RWPE2 (cell line): ENCODE measurements around the gene KBTBD8.

Experiments used
- ATAC-seq: fragments of 200-7000 bp; cut with Tn5 transposase; 3 replicates; pipeline ENCODE4 v1.9.1; 2021; ENCODE audit warnings: low read depth
- DNase-seq: peaks from one replicate; pipeline ENCODE4 v3.0.0-alpha.2; 2020; ENCODE audit warnings: low spot score
- H3K27ac ChIP-seq: fragments of 450-650 bp; 2 replicates; pipeline ENCODE4 v1.5.1; 2017; ENCODE audit warnings: mild to moderate bottlenecking; ENCODE audit not compliant: poor library complexity, severe bottlenecking
- H3K27me3 ChIP-seq: fragments of 250-450 bp; sonication (Bioruptor Pico); 2 replicates; pipeline ENCODE4 v1.5.1; 2021; ENCODE audit warnings: mild to moderate bottlenecking, moderate library complexity; ENCODE audit not compliant: insufficient read depth, poor library complexity, severe bottlenecking
- H3K36me3 ChIP-seq: fragments of 250-450 bp; sonication (Bioruptor Pico); 2 replicates; pipeline ENCODE4 v1.5.1; 2020; ENCODE audit warnings: low read depth, mild to moderate bottlenecking, moderate library complexity
- H3K4me1 ChIP-seq: fragments of 250-450 bp; sonication (Bioruptor Pico); 2 replicates; pipeline ENCODE4 v1.5.1; 2021; ENCODE audit warnings: mild to moderate bottlenecking, moderate library complexity; ENCODE audit not compliant: insufficient read depth, poor library complexity, severe bottlenecking
- H3K4me3 ChIP-seq: fragments of 250-450 bp; sonication (Bioruptor Pico); 2 replicates; pipeline ENCODE4 v1.5.1; 2021; ENCODE audit warnings: mild to moderate bottlenecking, moderate library complexity; ENCODE audit not compliant: severe bottlenecking
- H3K9me3 ChIP-seq: fragments of 250-450 bp; sonication (Bioruptor Pico); 2 replicates; pipeline ENCODE4 v1.5.1; 2021; ENCODE audit warnings: mild to moderate bottlenecking, moderate library complexity; ENCODE audit not compliant: severe bottlenecking
- CTCF ChIP-seq: fragments of 450-650 bp; IDR thresholded peaks from one replicate; pipeline ENCODE4 v1.5.1; 2017; ENCODE audit warnings: mild to moderate bottlenecking, moderate library complexity; ENCODE audit not compliant: poor library complexity, severe bottlenecking

Gene KBTBD8

GRCh38 chr3:67012564-67012963 is 14.5 kb downstream of the KBTBD8 start:
- no peak for TF ChIP-seq CTCF
- Histone ChIP-seq H3K27me3 (no peaks in the 10 kb centered on the region), H3K4me1 (peaks cover 6% of the 10 kb centered on the region), H3K9me3 (no peaks in the 10 kb centered on the region), H3K27ac (no peak overlapping the region), H3K36me3 (no peaks in the 10 kb centered on the region), H3K4me3 (no peak overlapping the region)
- DNase-seq (no peak), ATAC-seq (no peak)

DNA sequence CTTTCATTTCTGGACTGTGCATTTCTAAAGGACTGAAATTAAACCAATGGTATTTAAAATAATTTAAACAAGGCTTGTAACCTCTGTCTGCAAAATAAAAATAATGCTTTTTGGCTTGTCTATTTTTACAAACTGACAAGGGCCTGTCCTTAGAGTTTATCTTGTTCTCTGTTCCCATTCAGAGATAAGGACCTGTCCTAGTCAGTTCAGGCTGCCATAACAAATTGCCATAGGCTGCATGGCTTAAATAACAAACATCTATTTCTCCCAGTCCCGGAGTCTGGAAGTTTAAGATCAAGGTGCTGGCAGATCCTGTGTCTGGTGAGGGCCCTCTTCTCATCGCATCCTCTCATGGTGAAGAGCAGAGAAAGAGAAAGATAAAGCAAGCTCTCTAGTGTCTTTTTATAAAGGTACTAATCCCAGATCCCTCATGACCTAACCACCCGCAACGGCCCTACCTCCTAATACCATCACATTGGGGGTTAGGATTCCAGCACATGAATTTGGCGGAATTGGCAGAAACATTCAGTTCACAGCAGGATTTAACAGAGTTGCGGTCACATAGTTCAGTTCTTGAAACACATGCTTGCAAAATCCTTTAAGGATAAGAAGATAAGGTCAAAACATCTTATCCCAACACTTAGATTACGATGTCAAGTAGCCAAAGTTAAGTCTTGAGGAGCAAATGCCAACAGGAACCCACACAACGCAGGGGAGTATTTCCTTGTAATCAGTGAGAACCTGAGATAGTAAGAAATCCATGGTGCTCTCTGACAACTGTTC is 17.8 kb downstream of the KBTBD8 start:
- Histone ChIP-seq H3K36me3 (no peaks in the 10 kb centered on the region), H3K4me3 (no peak overlapping the region), H3K4me1 (peaks cover 16% of the 10 kb centered on the region), H3K27ac (no peak overlapping the region), H3K27me3 (no peaks in the 10 kb centered on the region), H3K9me3 (no peaks in the 10 kb centered on the region)
- no peak for TF ChIP-seq CTCF
- no peak for ATAC-seq
- DNase-seq: no peak

DNA sequence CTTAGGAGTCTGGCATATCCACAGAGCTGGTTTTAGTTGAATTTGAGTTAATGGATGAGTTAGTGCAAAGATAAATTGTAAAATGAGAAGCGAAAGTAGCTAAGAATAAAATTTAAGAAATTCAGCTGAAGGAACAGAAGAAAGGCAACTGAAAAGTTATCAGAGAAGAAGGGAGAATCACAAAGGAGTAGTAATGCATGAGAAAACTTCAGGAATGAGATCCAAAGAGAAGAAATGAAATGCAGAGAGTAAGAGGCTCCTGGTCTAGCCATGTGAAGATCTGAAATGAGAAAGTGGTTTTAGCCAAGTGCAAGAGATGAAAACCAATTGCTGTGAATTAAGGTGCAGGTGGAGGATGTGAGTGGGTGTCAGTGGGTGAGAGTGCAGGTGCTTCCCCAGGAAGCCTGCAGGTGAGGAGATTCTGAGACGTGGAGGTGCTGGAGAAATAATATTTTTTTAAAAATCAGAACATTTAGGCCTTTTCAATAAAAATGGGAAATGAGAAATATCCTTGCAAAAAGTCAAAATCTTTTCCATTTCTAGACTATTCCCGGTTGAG is 18.5 kb downstream of the KBTBD8 start:
- Histone ChIP-seq H3K36me3 (no peaks in the 10 kb centered on the region), H3K27ac (no peak overlapping the region), H3K4me3 (no peak overlapping the region), H3K27me3 (no peaks in the 10 kb centered on the region), H3K4me1 (peaks cover 16% of the 10 kb centered on the region), H3K9me3 (no peaks in the 10 kb centered on the region)
- DNase-seq (no peak), ATAC-seq (no peak)
- TF ChIP-seq CTCF: no peak

- ATAC-seq (peak; percentile 71), DNase-seq (no peak)
- no peak for TF ChIP-seq CTCF
- no peak overlapping the region for H3K4me3 ChIP-seq
- peaks cover 16% of the 10 kb centered on the region for H3K4me1 ChIP-seq
- H3K27me3 ChIP-seq: no peaks in the 10 kb centered on the region
- no peaks in the 10 kb centered on the region for H3K36me3 ChIP-seq
- H3K9me3 ChIP-seq: no peaks in the 10 kb centered on the region
- no peak overlapping the region for H3K27ac ChIP-seq
These were observed 19.1 kb downstream of the KBTBD8 start for GRCh38 chr3:67017211-67017610.

DNA sequence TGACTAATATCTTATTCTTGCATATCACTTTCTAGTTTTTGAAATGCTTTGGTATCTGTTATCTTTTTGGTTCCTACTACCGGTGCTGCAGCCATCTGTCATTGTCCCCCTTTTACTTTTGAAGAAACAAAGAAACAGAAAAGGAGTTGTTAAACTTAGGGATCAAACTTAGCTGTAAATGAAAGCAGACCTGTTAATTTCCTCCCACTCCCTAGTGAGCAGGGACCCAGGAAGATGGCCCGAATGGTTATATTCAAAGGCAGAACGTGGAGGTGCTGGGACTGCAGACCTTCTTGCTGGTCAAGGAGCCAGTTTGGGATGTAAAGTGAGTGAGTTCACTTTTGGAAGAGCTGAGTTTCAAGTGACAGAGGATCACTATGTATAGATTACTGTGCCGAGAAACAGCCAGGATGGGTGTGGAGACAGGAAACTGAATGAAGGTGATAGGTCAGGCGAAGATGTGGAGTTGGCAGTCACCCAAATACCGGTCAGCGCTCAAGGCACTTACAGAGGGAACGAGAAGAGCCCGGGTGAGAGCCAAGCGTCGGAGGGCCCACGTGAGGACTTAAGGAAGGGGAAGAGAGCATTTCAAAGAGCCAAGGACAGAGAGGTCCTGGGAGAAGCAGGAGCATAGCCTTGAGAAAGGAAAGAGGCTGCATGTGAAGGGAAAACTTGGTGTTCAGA is 20.1 kb downstream of the KBTBD8 start:
- ATAC-seq: peak; percentile 57; the same call in 2 of the 3 replicates
- H3K27ac ChIP-seq: no peak overlapping the region
- peaks cover 16% of the 10 kb centered on the region for H3K4me1 ChIP-seq
- no peak for DNase-seq
- no peak for TF ChIP-seq CTCF
- H3K27me3 ChIP-seq: no peaks in the 10 kb centered on the region
- no peaks in the 10 kb centered on the region for H3K9me3 ChIP-seq
- H3K4me3 ChIP-seq: no peak overlapping the region
- no peaks in the 10 kb centered on the region for H3K36me3 ChIP-seq
